ENCODE measurements around the gene ATG5.

The ATG5 gene

GRCh38 chr6:106184629-106185028, 140.9 kb downstream of the ATG5 start:
- no peak for DNase-seq (ENCODE audit: low read depth in 1 of 2, low spot score in 1 of 2)

GRCh38 chr6:106183430-106183829, 142.1 kb downstream of the ATG5 start:
- DNase-seq (ENCODE audit: low read depth in 1 of 2, low spot score in 1 of 2), result no peak

GRCh38 chr6:106182455-106182854, 143.1 kb downstream of the ATG5 start:
- no peak for DNase-seq (ENCODE audit: low read depth in 1 of 2, low spot score in 1 of 2)

- no peak for DNase-seq (ENCODE audit: low read depth in 1 of 2, low spot score in 1 of 2)
These were observed 143.7 kb downstream of the ATG5 start for GRCh38 chr6:106181664-106182418.

- no peak for DNase-seq (ENCODE audit: low read depth in 1 of 2, low spot score in 1 of 2)
These were observed 145.4 kb downstream of the ATG5 start for GRCh38 chr6:106180208-106180607.

GRCh38 chr6:106178900-106179299, 146.7 kb downstream of the ATG5 start:
- DNase-seq (ENCODE audit: low read depth in 1 of 2, low spot score in 1 of 2), result no peak

- no peak for DNase-seq (ENCODE audit: low read depth in 1 of 2, low spot score in 1 of 2)
These were observed 147.8 kb downstream of the ATG5 start for GRCh38 chr6:106177786-106178185.

GRCh38 chr6:106173124-106173879, 152.3 kb downstream of the ATG5 start:
- no peak for DNase-seq (ENCODE audit: low read depth in 1 of 2, low spot score in 1 of 2)

GRCh38 chr6:106170030-106170791, 155.3 kb downstream of the ATG5 start:
- no peak for DNase-seq (ENCODE audit: low read depth in 1 of 2, low spot score in 1 of 2)

GRCh38 chr6:106169517-106169916, 156.0 kb downstream of the ATG5 start:
- no peak for DNase-seq (ENCODE audit: low read depth in 1 of 2, low spot score in 1 of 2)

- no peak for DNase-seq (ENCODE audit: low read depth in 1 of 2, low spot score in 1 of 2)
These were observed 157.3 kb downstream of the ATG5 start for GRCh38 chr6:106168097-106168888.

- no peak for DNase-seq (ENCODE audit: low read depth in 1 of 2, low spot score in 1 of 2)
These were observed 158.3 kb downstream of the ATG5 start for GRCh38 chr6:106167096-106167814.

- no peak for DNase-seq (ENCODE audit: low read depth in 1 of 2, low spot score in 1 of 2)
These were observed 159.6 kb downstream of the ATG5 start for GRCh38 chr6:106165885-106166485.

- peak in 1 of 2 donors; percentile 25 for DNase-seq (ENCODE audit: low read depth in 1 of 2, low spot score in 1 of 2)
These were observed 161.3 kb downstream of the ATG5 start for GRCh38 chr6:106163966-106164877.

GRCh38 chr6:106163446-106163965, 162.1 kb downstream of the ATG5 start:
- DNase-seq (ENCODE audit: low read depth in 1 of 2, low spot score in 1 of 2), result peak in 1 of 2 donors; percentile 25

- DNase-seq (ENCODE audit: low read depth in 1 of 2, low spot score in 1 of 2), result no peak
These were observed 162.6 kb downstream of the ATG5 start for GRCh38 chr6:106162921-106163320.

GRCh38 chr6:106161893-106162292, 163.7 kb downstream of the ATG5 start:
- no peak for DNase-seq (ENCODE audit: low read depth in 1 of 2, low spot score in 1 of 2)

GRCh38 chr6:106161311-106161874, 164.2 kb downstream of the ATG5 start:
- DNase-seq (ENCODE audit: low read depth in 1 of 2, low spot score in 1 of 2), result no peak
